Adrenal gland (tissue), 12 donors: Measurements from ENCODE around the gene UGT1A9. TPM values are rescaled to one million over a fixed set of nuclear protein-coding genes. Genes with fewer than 3 reads are reported as not detected.

Source experiments
- DNase-seq, 7 donors: peaks; one replicate each; pipeline ENCODE4 v3.0.0-alpha.2; 2019 to 2020
- H3K27ac ChIP-seq, 5 donors: fragments of 200-600 bp; sonication (generic) in 4 of 5; 1 replicate in 3 of 5; 2 replicates in 2 of 5; pipeline versions ENCODE4 v1.5.1 to v1.8.0; 2016 to 2020; ENCODE audit warnings: mild to moderate bottlenecking in 1 of 5
- H3K27me3 ChIP-seq: fragments of 200-600 bp; 2 replicates; pipeline ENCODE4 v1.8.0; 2021
- H3K36me3 ChIP-seq, 2 donors: fragments of 200-600 bp; replicated peaks in 1 of 2; 1 replicate in 1 of 2; 2 replicates in 1 of 2; pipeline versions ENCODE4 v1.5.1 to v1.8.0; 2018 to 2022
- H3K4me1 ChIP-seq, 2 donors: fragments of 200-600 bp; replicated peaks in 1 of 2; 1 replicate in 1 of 2; 2 replicates in 1 of 2; pipeline versions ENCODE4 v1.5.1 to v1.8.0; 2018 to 2021
- H3K4me3 ChIP-seq, 4 donors: fragments of 200-600 bp; sonication (generic) in 3 of 4; one replicate each; pipeline ENCODE4 v1.5.1; 2016 to 2018
- H3K9me3 ChIP-seq, 3 donors: fragments of 200-600 bp; sonication (generic) in 1 of 3; replicated peaks in 1 of 3; 1 replicate in 2 of 3; 2 replicates in 1 of 3; pipeline versions ENCODE4 v1.5.1 to v1.8.0; 2016 to 2021
- POLR2A ChIP-seq, 2 donors: fragments of 450-650 bp; IDR thresholded peaks; one replicate each; pipeline ENCODE4 v1.6.1; 2017; ENCODE audit warnings: antibody characterized with exemption in 2 of 2, mild to moderate bottlenecking in 2 of 2, moderate library complexity in 1 of 2
- WGBS, 4 donors: extraction: QIAGEN DNeasy Blood & Tissue Kit in 2 of 4; methylation state at CpG; one replicate each; pipeline versions ENCODE4 v1.1.5 to v1.1.7; 2013 to 2017; 5-methylcytosine and 5-hydroxymethylcytosine counted together
- intact Hi-C, 2 donors: fragments of 100-400 bp; cut with DNase I; formaldehyde crosslinking; loops; one replicate each; pipeline versions ENCODE4 v1.14.1 to v1.15.0; 2022 to 2023
- polyA plus RNA-seq, 3 donors: library from polyadenylated mRNA; stranded (reverse); fragments of 200-250 nt in 2 of 3; fragments of 350-450 nt in 1 of 3; fragmentation: Illumina TruSeq in 1 of 3; extraction: RNeasy Lipid Tissue Mini Kit (QIAGEN cat#74804) in 1 of 3; gene quantifications; one replicate each; pipeline ENCODE4 v1.2.3, GENCODE V29; 2013 to 2014
- total RNA-seq, 9 donors: library from RNA; depleted of rRNA in 4 of 9; stranded (reverse); fragments of >200 nt in 4 of 9; fragments of 120-200 nt in 1 of 9; fragmentation: NEBNext Ultra II Directional in 1 of 9; extraction: Animal tissue kit (Norgen Biotek cat#: 25700) in 1 of 9; gene quantifications; one replicate each; pipeline versions ENCODE4 v1.1.0 to v1.2.4, GENCODE V29; 2013 to 2023
- TF ChIP-seq, protein P1 (sequence below), 6 experiments: fragments of 450-650 bp in 4 of 6; fragments of 200-600 bp in 2 of 6; sonication (generic) in 1 of 6; IDR thresholded peaks; 1 replicate in 5 of 6; 2 replicates in 1 of 6; pipeline versions ENCODE4 v1.5.1 to v1.8.0; 2016 to 2021; ENCODE audit warnings: antibody characterized with exemption in 6 of 6, mild to moderate bottlenecking in 2 of 6, moderate library complexity in 1 of 6
- donor health status: healthy with polysubstance abuse.
- donor health status: Bipolar disorder and iron deficiency.
- donor health status: DM: yes; HTN: yes; CAD: no.
- donor health status: DM: no; HTN: no; CAD: no.
- donor health status: DM: no; HTN: no; CAD: no.
- donor health status: DM: yes; HTN: yes; CAD: no.

Gene UGT1A9
- total and polyA plus RNA-seq, 12 donors, result not detected

DNA sequence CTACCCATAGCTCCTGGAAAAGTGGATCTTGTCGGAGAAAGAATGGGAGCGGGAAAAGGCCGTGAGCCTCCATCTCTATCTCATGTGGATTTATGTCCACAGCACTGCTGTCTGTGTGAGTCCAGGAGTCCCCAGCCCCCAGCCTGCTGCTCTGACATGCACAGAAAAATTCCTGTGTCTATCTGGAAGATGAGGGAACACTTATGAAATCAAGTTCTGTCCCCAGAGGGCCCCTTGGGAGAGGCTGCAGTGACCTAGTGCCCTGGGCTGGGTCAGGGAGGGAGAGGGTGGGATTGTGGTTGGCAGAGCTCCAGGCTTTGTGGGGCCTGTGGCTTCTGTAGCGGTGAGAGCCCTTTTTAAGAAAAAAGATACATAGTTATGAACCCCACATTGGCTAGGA lies 145.1 kb downstream of the UGT1A9 start:
- no peak overlapping the region for H3K4me3 ChIP-seq
- WGBS, 4 donors, result 79 to 86% (median 82%) methylated on average over 4 of the region's 4 CpGs
- intact Hi-C loops, result no loop called here

DNA sequence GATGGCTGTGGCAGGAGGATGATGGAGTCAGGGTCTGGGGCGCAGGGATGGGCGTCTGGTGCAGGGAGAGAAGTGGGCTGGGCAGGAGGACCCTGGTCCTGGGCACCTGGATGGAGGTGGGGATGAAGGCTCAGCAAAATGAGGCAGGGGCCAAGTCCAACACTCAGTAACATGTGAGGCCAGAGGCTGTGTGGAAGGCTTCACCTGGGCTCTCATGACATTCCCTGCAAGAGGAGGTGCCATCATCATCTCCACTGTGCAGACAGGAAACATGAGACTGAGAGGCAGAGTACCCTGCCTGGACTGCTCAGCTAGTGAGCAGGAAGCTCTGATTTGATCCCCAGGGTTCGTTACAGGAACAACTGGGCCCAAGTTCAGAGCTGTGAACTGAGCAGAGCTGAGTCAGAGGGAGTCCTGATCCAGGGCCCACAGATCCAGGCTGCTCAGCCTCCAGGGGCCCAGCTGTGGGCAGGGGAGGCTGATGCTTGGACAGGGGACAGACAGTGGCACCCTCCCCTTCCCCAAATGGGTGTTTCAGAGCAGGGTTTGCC lies 145.7 kb downstream of the UGT1A9 start:
- 70 to 89% (median 82%) methylated on average over 2 to 3 of the region's 3 CpGs for WGBS, 4 donors
- no peaks in the 10 kb centered on the region for H3K4me1 ChIP-seq
- intact Hi-C loops, result no loop called here
- no peak overlapping the region for H3K4me3 ChIP-seq
- H3K27ac ChIP-seq, result no peak overlapping the region
- H3K36me3 ChIP-seq, result no peaks in the 10 kb centered on the region
- TF ChIP-seq POLR2A (IDR thresholded peaks at IDR 0.05), result no peak
- TF ChIP-seq, protein P1, sequence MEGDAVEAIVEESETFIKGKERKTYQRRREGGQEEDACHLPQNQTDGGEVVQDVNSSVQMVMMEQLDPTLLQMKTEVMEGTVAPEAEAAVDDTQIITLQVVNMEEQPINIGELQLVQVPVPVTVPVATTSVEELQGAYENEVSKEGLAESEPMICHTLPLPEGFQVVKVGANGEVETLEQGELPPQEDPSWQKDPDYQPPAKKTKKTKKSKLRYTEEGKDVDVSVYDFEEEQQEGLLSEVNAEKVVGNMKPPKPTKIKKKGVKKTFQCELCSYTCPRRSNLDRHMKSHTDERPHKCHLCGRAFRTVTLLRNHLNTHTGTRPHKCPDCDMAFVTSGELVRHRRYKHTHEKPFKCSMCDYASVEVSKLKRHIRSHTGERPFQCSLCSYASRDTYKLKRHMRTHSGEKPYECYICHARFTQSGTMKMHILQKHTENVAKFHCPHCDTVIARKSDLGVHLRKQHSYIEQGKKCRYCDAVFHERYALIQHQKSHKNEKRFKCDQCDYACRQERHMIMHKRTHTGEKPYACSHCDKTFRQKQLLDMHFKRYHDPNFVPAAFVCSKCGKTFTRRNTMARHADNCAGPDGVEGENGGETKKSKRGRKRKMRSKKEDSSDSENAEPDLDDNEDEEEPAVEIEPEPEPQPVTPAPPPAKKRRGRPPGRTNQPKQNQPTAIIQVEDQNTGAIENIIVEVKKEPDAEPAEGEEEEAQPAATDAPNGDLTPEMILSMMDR (IDR thresholded peaks at IDR 0.05), result no peak
- DNase-seq, result peak in 1 of 7 donors; percentile 9
- H3K9me3 ChIP-seq, result no peaks in the 10 kb centered on the region
- H3K27me3 ChIP-seq, result no peaks in the 10 kb centered on the region

More for the DNA sequence above, 145.1 kb downstream of the UGT1A9 start:
- Histone ChIP-seq H3K9me3 (no peaks in the 10 kb centered on the region), H3K27ac (no peak overlapping the region), H3K36me3 (no peaks in the 10 kb centered on the region), H3K4me1 (no peaks in the 10 kb centered on the region), H3K27me3 (no peaks in the 10 kb centered on the region)
- peak in 1 of 7 donors; percentile 3 for DNase-seq
- TF ChIP-seq POLR2A (IDR thresholded peaks at IDR 0.05), result no peak
- TF ChIP-seq, protein P1 (IDR thresholded peaks at IDR 0.05), result no peak

DNA sequence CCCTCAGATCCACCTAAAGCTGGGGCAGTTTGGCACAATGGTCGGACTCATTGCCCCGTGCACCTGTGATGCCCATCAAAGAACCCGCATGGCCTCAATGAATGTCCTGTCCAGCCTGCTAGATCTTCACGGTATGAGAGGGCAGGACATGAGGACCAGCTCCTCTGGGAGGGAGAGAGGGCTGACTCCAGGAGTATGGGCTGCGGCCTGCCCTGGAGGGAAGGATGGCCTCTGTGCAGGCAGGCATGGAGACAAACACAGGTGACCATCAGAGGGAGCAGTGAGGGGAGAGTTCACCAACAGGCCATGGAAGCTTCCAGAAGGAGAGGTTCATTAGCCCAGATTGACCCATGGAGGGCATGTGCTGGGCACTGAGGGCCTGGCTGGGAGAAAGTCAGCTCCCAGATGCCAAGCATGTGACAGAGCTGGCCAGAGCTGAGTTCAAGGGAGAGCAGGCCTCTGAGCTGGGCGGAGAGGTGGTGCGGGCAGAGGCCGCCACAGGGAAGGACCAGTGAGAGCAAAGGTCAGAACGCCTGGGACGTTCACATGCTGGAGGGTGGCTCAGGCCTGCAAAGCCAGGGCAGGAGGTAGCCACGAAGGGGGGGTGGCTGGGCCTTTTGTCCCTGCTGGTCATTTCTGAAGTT lies 146.4 kb downstream of the UGT1A9 start:
- intact Hi-C loops, result no loop called here
- no peaks in the 10 kb centered on the region for H3K27me3 ChIP-seq
- H3K4me3 ChIP-seq, result no peak overlapping the region
- H3K4me1 ChIP-seq, result no peaks in the 10 kb centered on the region
- peak in 1 of 7 donors; percentile 8 for DNase-seq
- 77 to 90% (median 88%) methylated on average over 11 of the region's 11 CpGs for WGBS, 4 donors
- H3K9me3 ChIP-seq, result no peaks in the 10 kb centered on the region
- no peaks in the 10 kb centered on the region for H3K36me3 ChIP-seq
- TF ChIP-seq, protein P1 (IDR thresholded peaks at IDR 0.05), result no peak
- no peak for TF ChIP-seq POLR2A (IDR thresholded peaks at IDR 0.05)
- no peak overlapping the region for H3K27ac ChIP-seq

DNA sequence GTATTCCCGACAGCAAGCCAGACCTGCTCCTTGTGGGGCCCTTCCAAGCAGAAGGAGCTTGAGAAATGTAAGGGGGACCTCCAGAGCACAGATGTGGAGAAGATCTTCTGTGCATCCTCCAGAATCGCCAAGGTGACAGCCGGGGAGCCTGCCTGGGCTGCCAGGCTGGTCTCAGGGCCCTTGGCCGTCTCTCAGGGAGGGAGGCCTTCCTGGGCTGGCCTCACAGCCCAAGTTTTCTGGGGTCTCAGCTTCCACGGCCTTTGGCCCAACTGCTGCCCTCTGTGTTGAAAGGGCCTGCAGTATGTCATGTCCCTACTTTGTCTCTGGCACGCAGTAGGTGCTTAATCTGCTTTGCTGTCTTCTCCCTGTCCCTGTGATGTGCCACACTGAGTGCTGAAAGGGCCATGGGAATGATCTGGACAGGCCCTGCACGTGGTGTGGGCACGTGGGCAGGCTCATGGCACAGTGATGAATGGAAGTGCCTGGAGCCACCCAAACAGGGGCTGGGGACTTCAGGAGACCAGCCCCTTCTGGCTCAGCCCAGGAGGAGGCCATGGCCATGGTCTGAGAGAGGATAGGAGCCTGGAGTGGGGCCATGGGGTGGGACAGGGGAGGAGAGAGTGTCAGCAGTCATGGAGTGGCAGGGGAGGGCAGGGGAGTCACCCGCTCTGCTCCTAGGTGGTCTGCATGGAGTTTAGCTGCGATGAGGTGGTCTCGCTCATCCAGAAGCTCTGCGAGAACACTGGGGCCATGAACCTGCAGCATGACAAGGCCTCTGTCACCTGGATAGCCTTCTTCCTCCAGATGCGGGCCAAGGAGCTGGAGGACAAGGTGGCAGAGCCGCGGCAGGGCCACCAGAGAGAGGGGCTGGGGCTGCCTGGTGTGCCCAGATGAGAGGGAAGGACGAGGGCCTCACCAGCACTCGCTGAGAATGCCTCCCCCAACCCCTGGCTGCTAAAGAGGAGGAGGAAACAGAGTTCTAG lies 147.2 kb downstream of the UGT1A9 start:
- no peaks in the 10 kb centered on the region for H3K9me3 ChIP-seq

More for the DNA sequence above, 147.2 kb downstream of the UGT1A9 start:
- H3K4me3 ChIP-seq, result no peak overlapping the region
- 70 to 77% (median 75%) methylated on average over 9 to 17 of the region's 17 CpGs for WGBS, 4 donors
- no peaks in the 10 kb centered on the region for H3K27me3 ChIP-seq
- DNase-seq, result peak in 1 of 7 donors; percentile 3
- intact Hi-C loops, result no loop called here
- no peaks in the 10 kb centered on the region for H3K36me3 ChIP-seq
- TF ChIP-seq, protein P1 (IDR thresholded peaks at IDR 0.05), result no peak
- no peak for TF ChIP-seq POLR2A (IDR thresholded peaks at IDR 0.05)
- no peaks in the 10 kb centered on the region for H3K4me1 ChIP-seq
- no peak overlapping the region for H3K27ac ChIP-seq
